Omental fat pad (tissue), 4 donors: ENCODE measurements around the gene FAM131B. TPM values are rescaled to one million over a fixed set of nuclear protein-coding genes. Genes with fewer than 3 reads are reported as not detected.

Source experiments
- ATAC-seq: fragments of 150-250 bp; one replicate; pipeline ENCODE4 v1.9.1; 2016; ENCODE audit warnings: mild to moderate bottlenecking, moderate library complexity; ENCODE audit not compliant: low FRiP score
- DNase-seq: peaks from one replicate; pipeline ENCODE4 v3.0.0-alpha.2; 2019; ENCODE audit warnings: low spot score
- total RNA-seq, 4 donors: library from RNA; depleted of rRNA; stranded (reverse); fragments of >200 nt; gene quantifications; one replicate each; pipeline ENCODE4 v1.1.0, GENCODE V29; 2016
- TF ChIP-seq, protein P1 (sequence below), 3 donors: fragments of 450-650 bp; IDR thresholded peaks; one replicate each; pipeline ENCODE4 v1.5.1; 2016 to 2017; ENCODE audit warnings: antibody characterized with exemption in 3 of 3, mild to moderate bottlenecking in 3 of 3, moderate library complexity in 2 of 3

The FAM131B gene
- total RNA-seq, 4 donors from 2014 or later: 0.56 to 1.2 (median 0.77) TPM

- DNase-seq (no peak), ATAC-seq (no peak)
- TF ChIP-seq, protein P1, sequence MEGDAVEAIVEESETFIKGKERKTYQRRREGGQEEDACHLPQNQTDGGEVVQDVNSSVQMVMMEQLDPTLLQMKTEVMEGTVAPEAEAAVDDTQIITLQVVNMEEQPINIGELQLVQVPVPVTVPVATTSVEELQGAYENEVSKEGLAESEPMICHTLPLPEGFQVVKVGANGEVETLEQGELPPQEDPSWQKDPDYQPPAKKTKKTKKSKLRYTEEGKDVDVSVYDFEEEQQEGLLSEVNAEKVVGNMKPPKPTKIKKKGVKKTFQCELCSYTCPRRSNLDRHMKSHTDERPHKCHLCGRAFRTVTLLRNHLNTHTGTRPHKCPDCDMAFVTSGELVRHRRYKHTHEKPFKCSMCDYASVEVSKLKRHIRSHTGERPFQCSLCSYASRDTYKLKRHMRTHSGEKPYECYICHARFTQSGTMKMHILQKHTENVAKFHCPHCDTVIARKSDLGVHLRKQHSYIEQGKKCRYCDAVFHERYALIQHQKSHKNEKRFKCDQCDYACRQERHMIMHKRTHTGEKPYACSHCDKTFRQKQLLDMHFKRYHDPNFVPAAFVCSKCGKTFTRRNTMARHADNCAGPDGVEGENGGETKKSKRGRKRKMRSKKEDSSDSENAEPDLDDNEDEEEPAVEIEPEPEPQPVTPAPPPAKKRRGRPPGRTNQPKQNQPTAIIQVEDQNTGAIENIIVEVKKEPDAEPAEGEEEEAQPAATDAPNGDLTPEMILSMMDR (IDR thresholded peaks at IDR 0.05): no peak
Measured at GRCh38 chr7:143398616-143399015, 36.1 kb upstream of the FAM131B start.

- no peak for ATAC-seq
- TF ChIP-seq, protein P1 (IDR thresholded peaks at IDR 0.05): no peak
- DNase-seq: peak; percentile 15
Measured at GRCh38 chr7:143397710-143398530, 35.4 kb upstream of the FAM131B start.

DNA sequence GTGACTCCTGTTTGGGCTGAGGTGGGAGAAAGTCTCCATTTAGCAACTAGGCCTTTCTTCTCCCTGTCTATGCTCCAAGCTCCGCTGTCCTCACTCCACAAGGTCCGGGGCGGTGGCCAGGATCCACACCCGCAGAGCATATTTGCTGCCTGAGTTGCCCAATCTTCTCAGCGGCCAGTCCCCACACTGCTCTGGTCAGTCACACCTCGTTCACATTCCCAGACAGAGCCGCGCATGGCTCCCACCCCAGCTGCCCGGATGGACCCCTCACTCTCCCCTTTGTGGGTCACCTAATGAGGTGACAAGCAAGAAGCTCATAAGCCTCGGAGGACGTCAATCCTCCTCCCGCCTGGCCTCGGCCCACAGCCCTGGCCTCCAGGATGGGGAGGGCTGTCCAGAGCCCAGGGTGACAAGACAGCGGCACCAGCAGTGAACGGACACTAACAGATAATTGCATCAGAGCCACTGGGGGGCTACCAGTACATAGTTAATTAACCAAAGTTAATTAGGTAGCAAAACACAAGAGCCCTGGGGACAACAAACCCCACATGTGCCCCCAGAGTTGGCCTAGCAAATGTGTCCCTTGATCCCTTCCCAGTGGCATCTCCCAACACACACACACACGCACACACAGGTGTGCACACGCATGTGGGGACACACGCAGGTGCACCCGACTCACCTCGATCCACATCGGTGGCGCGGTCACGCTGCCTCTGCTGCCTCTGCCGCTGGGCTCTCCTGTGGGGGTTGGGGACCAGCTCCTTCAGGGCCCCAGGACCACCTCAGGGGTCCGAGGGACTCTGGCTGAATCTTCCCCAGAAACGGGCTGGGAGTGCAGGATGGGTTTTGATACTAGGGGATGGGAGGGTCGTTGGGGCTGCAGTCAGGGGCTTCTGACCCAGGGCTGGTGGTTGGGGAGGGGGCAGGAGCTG is 34.4 kb upstream of the FAM131B start:
- no peak for ATAC-seq
- TF ChIP-seq, protein P1 (IDR thresholded peaks at IDR 0.05): no peak
- DNase-seq: peak; percentile 21

DNA sequence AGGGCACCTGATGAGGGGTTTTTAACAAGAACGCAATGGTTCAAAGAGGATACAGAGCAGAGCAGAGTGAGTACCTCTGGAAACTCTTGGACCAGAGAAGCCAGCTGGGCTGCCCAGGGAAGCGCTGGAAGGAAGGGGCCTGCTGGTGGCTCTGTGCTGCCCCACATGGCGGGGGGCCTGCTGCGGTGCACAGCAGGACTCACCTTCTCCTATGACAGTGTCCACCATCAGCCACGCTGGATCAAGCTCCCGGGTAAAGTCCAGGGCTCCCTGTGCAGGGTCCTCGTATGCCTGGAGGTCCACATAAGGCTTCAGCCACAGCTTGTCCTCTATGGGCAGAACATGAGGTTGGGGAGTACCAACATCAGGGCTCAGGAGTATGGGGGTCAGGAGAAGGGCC is 33.7 kb upstream of the FAM131B start:
- DNase-seq: no peak
- no peak for ATAC-seq
- TF ChIP-seq, protein P1 (IDR thresholded peaks at IDR 0.05): no peak

- no peak for DNase-seq
- ATAC-seq: no peak
- TF ChIP-seq, protein P1 (IDR thresholded peaks at IDR 0.05): no peak
Measured at GRCh38 chr7:143395187-143396149, 33.0 kb upstream of the FAM131B start.

- ATAC-seq (no peak), DNase-seq (no peak)
- TF ChIP-seq, protein P1 (IDR thresholded peaks at IDR 0.05): no peak
Measured at GRCh38 chr7:143394777-143395176, 32.3 kb upstream of the FAM131B start.
